Bronchial epithelial cell (primary cell): ENCODE data around the gene DRAXIN. TPM values are rescaled to one million over a fixed set of nuclear protein-coding genes. Genes with fewer than 3 reads are reported as not detected.

Source experiments
- DNase-seq: peaks from one replicate; pipeline ENCODE4 v3.0.0-alpha.2; 2010; ENCODE audit warnings: low read depth
- FAIRE-seq: peaks from 2 replicates; lab custom pipeline; 2011; peaks lifted over from hg19 to GRCh38; lab: Jason Lieb, UNC
- H3K27me3 ChIP-seq: 2 replicates; pipeline ENCODE4 v1.5.1; 2011; ENCODE audit warnings: low read length; ENCODE audit not compliant: control insufficient read depth, insufficient read depth
- H3K36me3 ChIP-seq: 2 replicates; pipeline ENCODE4 v1.5.1; 2011; ENCODE audit warnings: low read length; ENCODE audit not compliant: control insufficient read depth, insufficient read depth
- H3K4me3 ChIP-seq: 2 replicates; pipeline ENCODE4 v1.5.1; 2011; ENCODE audit warnings: mild to moderate bottlenecking, low read depth, low read length, control low read depth
- CTCF ChIP-seq: IDR thresholded peaks from 2 replicates; pipeline ENCODE4 v1.5.1; 2011; ENCODE audit warnings: mild to moderate bottlenecking, moderate library complexity, low read length, control low read depth, inconsistent platforms; ENCODE audit not compliant: insufficient read depth, severe bottlenecking
- total RNA-seq: library from RNA; depleted of rRNA; stranded (reverse); fragments of >200 nt; gene quantifications from 2 replicates; pipeline ENCODE4 v1.2.1, GENCODE V29; 2014

The DRAXIN gene
- total RNA-seq, 1 donor from 2014 or later, result not detected

GRCh38 chr1:11704691-11705475, 13.4 kb downstream of the DRAXIN start:
- Histone ChIP-seq H3K36me3 (no peaks in the 10 kb centered on the region), H3K27me3 (peaks cover 22% of the 10 kb centered on the region), H3K4me3 (no peak overlapping the region)
- DNase-seq (no peak), FAIRE-seq (no peak)
- no peak for TF ChIP-seq CTCF

GRCh38 chr1:11705596-11705995, 14.1 kb downstream of the DRAXIN start:
- Histone ChIP-seq H3K27me3 (peaks cover 22% of the 10 kb centered on the region), H3K4me3 (no peak overlapping the region)
- DNase-seq, result no peak

GRCh38 chr1:11706292-11706691, 14.8 kb downstream of the DRAXIN start:
- peaks cover 15% of the 10 kb centered on the region for H3K27me3 ChIP-seq
- no peaks in the 10 kb centered on the region for H3K36me3 ChIP-seq
- no peak overlapping the region for H3K4me3 ChIP-seq
- no peak for TF ChIP-seq CTCF
- no peak for FAIRE-seq
- DNase-seq, result no peak

More at GRCh38 chr1:11705596-11705995, 14.1 kb downstream of the DRAXIN start:
- TF ChIP-seq CTCF, result no peak
- peak; percentile 52 for FAIRE-seq
- H3K36me3 ChIP-seq, result no peaks in the 10 kb centered on the region

GRCh38 chr1:11707621-11708276, 16.2 kb downstream of the DRAXIN start:
- Histone ChIP-seq H3K27me3 (peaks cover 11% of the 10 kb centered on the region), H3K36me3 (no peaks in the 10 kb centered on the region), H3K4me3 (no peak overlapping the region)
- no peak for FAIRE-seq
- no peak for TF ChIP-seq CTCF
- no peak for DNase-seq

- H3K4me3 ChIP-seq, result no peak overlapping the region
- H3K36me3 ChIP-seq, result no peaks in the 10 kb centered on the region
- FAIRE-seq (no peak), DNase-seq (no peak)
- TF ChIP-seq CTCF, result no peak
- peaks cover 10% of the 10 kb centered on the region for H3K27me3 ChIP-seq
Measured at GRCh38 chr1:11708554-11709350, 17.2 kb downstream of the DRAXIN start.
